Activated naive CD8-positive, alpha-beta T cell treated with anti-CD3 and anti-CD28 coated beads, Interleukin-2, amount 50 U/mL, for 24 hours (primary cell): ENCODE measurements around the gene LCMT1.

ENCODE experiments used
- ATAC-seq: fragments of 150-1000 bp; cut with Tn5 transposase; one replicate; pipeline ENCODE4 v1.10.0; 2021
- DNase-seq: peaks from one replicate; pipeline ENCODE4 v3.0.0; 2021
- H3K27ac Mint-ChIP-seq: one replicate; pipeline ENCODE4 v1.8.0; 2021; ENCODE audit warnings: mild to moderate bottlenecking, mixed read lengths
- H3K27me3 Mint-ChIP-seq: one replicate; pipeline ENCODE4 v1.8.0; 2021; ENCODE audit warnings: mixed read lengths
- H3K36me3 Mint-ChIP-seq: one replicate; pipeline ENCODE4 v1.8.0; 2021; ENCODE audit warnings: low read depth, mixed read lengths
- H3K4me1 Mint-ChIP-seq: one replicate; pipeline ENCODE4 v1.8.0; 2021; ENCODE audit warnings: mixed read lengths
- H3K4me3 Mint-ChIP-seq: one replicate; pipeline ENCODE4 v1.8.0; 2021; ENCODE audit warnings: mild to moderate bottlenecking, moderate library complexity, mixed read lengths
- H3K9me3 Mint-ChIP-seq: one replicate; pipeline ENCODE4 v1.8.0; 2021; ENCODE audit warnings: mixed read lengths

Gene LCMT1

DNA sequence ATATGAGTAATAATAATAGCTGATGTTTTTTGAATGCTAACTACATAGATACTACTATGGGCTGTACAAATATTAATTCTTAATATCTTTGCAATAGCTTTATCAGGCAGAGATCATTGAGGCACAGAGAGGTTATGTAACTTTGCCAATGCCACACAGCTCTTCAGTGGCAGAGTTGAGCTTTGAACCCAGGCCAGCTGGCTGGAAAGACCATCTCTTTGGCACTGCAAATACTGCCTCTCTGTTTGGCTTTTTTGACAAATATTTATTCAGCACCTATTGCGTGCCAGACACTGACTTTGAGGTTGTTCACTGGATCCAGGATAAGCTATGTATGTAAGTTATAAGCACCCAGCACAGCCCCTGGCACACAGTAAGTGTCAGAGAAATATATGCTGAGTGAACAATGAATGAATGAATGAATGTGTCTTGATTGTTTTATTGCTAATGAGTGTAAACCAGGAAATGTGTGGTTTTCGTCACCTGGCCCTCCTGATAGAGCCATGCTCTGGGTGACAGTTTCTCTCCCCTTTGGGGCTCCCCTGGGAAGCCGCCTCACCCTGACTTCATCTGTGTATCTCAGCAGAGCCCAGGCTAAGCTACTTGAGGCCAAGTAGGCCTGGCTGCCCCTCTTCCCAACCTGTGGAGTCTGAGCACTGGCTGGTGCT, 107.7 kb downstream of the LCMT1 start:
- Mint-ChIP-seq H3K27ac (no peak overlapping the region), H3K9me3 (no peaks in the 10 kb centered on the region), H3K27me3 (no peaks in the 10 kb centered on the region), H3K4me1 (no peaks in the 10 kb centered on the region), H3K36me3 (no peaks in the 10 kb centered on the region), H3K4me3 (no peak overlapping the region)
- no peak for ATAC-seq
- no peak for DNase-seq

GRCh38 chr16:25222959-25223358, 111.4 kb downstream of the LCMT1 start:
- no peaks in the 10 kb centered on the region for H3K27me3 Mint-ChIP-seq
- H3K36me3 Mint-ChIP-seq: no peaks in the 10 kb centered on the region
- ATAC-seq: no peak
- no peak overlapping the region for H3K4me3 Mint-ChIP-seq
- H3K27ac Mint-ChIP-seq: no peak overlapping the region
- peaks cover 3% of the 10 kb centered on the region for H3K4me1 Mint-ChIP-seq
- no peak for DNase-seq
- no peaks in the 10 kb centered on the region for H3K9me3 Mint-ChIP-seq

- Mint-ChIP-seq H3K4me1 (peaks cover 3% of the 10 kb centered on the region), H3K36me3 (no peaks in the 10 kb centered on the region), H3K9me3 (no peaks in the 10 kb centered on the region), H3K27ac (no peak overlapping the region), H3K27me3 (no peaks in the 10 kb centered on the region), H3K4me3 (no peak overlapping the region)
- ATAC-seq (no peak), DNase-seq (no peak)
Observed at GRCh38 chr16:25223964-25224363, 112.4 kb downstream of the LCMT1 start.

- ATAC-seq (no peak), DNase-seq (no peak)
- Mint-ChIP-seq H3K27ac (no peak overlapping the region), H3K27me3 (no peaks in the 10 kb centered on the region), H3K9me3 (no peaks in the 10 kb centered on the region), H3K36me3 (no peaks in the 10 kb centered on the region), H3K4me3 (no peak overlapping the region), H3K4me1 (peaks cover 3% of the 10 kb centered on the region)
Observed at GRCh38 chr16:25224731-25225319, 113.3 kb downstream of the LCMT1 start.
